ENCODE data around the gene COMT. TPM values are rescaled to one million over a fixed set of nuclear protein-coding genes. Genes with fewer than 3 reads are reported as not detected.

COMT gene
- total RNA-seq, 2 experiments from 2014 or later = 11.3 to 11.4 TPM

DNA sequence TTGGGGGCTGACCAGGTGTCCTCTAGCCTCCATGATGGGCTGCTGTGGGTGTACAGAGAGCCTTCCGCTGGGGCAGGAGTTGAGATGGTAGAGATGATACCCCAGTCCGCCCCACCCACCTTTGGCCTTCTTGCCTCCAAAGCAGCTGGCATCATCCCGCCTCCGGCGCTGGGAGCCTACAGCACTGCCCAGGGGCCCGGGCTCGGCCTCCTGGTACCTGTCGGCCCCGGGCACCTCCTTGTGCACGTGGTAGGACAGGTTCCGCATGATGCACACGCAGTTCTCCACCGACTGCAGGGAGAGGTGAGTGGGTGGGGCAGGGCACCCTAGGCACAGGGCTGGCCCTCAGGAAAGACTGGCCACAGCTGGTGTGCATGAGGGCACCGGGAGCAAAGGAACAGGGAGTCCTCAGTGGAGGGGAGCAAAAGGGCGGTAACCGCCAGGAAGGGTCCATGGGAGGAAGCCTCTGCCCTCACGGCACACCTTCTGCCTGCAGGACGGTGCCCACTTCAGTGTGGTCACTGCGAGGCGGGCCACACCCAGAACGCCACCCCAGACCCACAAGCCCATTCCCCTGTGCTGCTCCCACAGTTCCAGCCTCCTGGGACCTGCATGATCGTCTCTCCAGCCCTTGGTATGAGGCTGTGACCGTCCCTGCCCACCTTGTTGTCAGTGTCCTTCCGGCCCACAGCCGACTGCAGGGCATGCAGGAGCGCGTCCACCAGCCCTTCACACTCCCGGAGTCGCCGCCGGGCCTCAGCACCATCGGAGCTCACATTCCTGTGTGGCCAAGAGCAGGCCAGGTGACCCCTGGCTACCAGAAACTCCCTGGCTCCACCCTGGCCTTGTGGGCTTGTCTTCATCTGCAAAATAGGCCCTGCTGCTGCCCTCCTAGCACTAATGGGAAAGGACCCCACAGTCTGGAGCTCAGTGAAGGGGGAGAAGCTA, 36.0 kb downstream of the COMT start:
- CTCF ChIA-PET = no interaction called here
- Mint-ChIP-seq H3K36me3 (ENCODE audit: low read depth) (no peaks in the 10 kb centered on the region), H3K9me3 (no peaks in the 10 kb centered on the region), H3K4me3 (no peak overlapping the region), H3K27ac (no peak overlapping the region), H3K4me1 (ENCODE audit: low read depth) (peaks cover 4% of the 10 kb centered on the region), H3K27me3 (no peaks in the 10 kb centered on the region)
- no peak for DNase-seq
- H3K9me3 ChIP-seq (ENCODE audit: control insufficient read depth in 1 of 2, insufficient read depth in 1 of 2, low read length in 2 of 2) = no peaks in the 10 kb centered on the region
- TF ChIP-seq, protein P1, sequence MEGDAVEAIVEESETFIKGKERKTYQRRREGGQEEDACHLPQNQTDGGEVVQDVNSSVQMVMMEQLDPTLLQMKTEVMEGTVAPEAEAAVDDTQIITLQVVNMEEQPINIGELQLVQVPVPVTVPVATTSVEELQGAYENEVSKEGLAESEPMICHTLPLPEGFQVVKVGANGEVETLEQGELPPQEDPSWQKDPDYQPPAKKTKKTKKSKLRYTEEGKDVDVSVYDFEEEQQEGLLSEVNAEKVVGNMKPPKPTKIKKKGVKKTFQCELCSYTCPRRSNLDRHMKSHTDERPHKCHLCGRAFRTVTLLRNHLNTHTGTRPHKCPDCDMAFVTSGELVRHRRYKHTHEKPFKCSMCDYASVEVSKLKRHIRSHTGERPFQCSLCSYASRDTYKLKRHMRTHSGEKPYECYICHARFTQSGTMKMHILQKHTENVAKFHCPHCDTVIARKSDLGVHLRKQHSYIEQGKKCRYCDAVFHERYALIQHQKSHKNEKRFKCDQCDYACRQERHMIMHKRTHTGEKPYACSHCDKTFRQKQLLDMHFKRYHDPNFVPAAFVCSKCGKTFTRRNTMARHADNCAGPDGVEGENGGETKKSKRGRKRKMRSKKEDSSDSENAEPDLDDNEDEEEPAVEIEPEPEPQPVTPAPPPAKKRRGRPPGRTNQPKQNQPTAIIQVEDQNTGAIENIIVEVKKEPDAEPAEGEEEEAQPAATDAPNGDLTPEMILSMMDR (IDR thresholded peaks at IDR 0.05) = no peak
- no peak for ATAC-seq (ENCODE audit: poor library complexity)
- intact Hi-C loops (cut with DNase I, micrococcal nuclease) = no loop called here
- H3K36me3 ChIP-seq (ENCODE audit: insufficient read depth, low read length) = no peaks in the 10 kb centered on the region
- POLR2A ChIA-PET = no interaction called here
- H3K27ac ChIP-seq (ENCODE audit: low read depth in 1 of 2, low read length in 2 of 2) = no peak overlapping the region
- H3K4me3 ChIP-seq (ENCODE audit: low read length) = no peak overlapping the region
- no peaks in the 10 kb centered on the region for H3K4me1 ChIP-seq (ENCODE audit: insufficient read depth, low read length)
- H3K27me3 ChIP-seq (ENCODE audit: control insufficient read depth in 1 of 2, insufficient read depth in 2 of 2, low read length in 2 of 2) = no peaks in the 10 kb centered on the region

DNA sequence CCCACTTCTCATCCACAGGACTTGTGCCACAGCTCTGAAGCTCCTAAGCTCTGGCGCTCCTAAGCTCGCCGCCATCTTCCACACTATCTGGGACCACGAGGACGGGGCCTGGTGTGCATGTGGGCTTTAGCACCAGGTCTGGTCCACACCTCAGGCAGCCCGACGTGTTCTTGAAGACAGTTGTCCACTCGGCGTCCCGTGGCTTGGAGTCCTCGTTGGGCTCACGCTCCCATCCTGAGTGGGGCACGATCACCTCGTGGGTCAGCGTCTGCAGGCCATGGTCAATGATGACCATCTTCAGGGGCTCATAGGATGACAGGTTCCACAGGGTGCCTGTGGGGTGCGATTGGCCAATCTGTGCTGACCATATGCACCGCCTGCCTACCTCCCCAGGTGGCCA, 37.2 kb downstream of the COMT start:
- DNase-seq = no peak
- no peaks in the 10 kb centered on the region for H3K9me3 ChIP-seq (ENCODE audit: control insufficient read depth in 1 of 2, insufficient read depth in 1 of 2, low read length in 2 of 2)
- intact Hi-C loops (cut with DNase I, micrococcal nuclease) = no loop called here
- no peaks in the 10 kb centered on the region for H3K36me3 Mint-ChIP-seq (ENCODE audit: low read depth)
- no peak overlapping the region for H3K27ac ChIP-seq (ENCODE audit: low read depth in 1 of 2, low read length in 2 of 2)
- H3K4me1 ChIP-seq (ENCODE audit: insufficient read depth, low read length) = no peaks in the 10 kb centered on the region
- no peaks in the 10 kb centered on the region for H3K9me3 Mint-ChIP-seq
- peaks cover 4% of the 10 kb centered on the region for H3K4me1 Mint-ChIP-seq (ENCODE audit: low read depth)
- no peaks in the 10 kb centered on the region for H3K27me3 ChIP-seq (ENCODE audit: control insufficient read depth in 1 of 2, insufficient read depth in 2 of 2, low read length in 2 of 2)
- no peak overlapping the region for H3K4me3 ChIP-seq (ENCODE audit: low read length)
- no peaks in the 10 kb centered on the region for H3K27me3 Mint-ChIP-seq
- CTCF ChIA-PET = no interaction called here
- TF ChIP-seq, protein P1 (IDR thresholded peaks at IDR 0.05) = no peak
- POLR2A ChIA-PET = no interaction called here
- no peak overlapping the region for H3K27ac Mint-ChIP-seq
- no peak for ATAC-seq (ENCODE audit: poor library complexity)
- H3K36me3 ChIP-seq (ENCODE audit: insufficient read depth, low read length) = no peaks in the 10 kb centered on the region
- H3K4me3 Mint-ChIP-seq = no peak overlapping the region

DNA sequence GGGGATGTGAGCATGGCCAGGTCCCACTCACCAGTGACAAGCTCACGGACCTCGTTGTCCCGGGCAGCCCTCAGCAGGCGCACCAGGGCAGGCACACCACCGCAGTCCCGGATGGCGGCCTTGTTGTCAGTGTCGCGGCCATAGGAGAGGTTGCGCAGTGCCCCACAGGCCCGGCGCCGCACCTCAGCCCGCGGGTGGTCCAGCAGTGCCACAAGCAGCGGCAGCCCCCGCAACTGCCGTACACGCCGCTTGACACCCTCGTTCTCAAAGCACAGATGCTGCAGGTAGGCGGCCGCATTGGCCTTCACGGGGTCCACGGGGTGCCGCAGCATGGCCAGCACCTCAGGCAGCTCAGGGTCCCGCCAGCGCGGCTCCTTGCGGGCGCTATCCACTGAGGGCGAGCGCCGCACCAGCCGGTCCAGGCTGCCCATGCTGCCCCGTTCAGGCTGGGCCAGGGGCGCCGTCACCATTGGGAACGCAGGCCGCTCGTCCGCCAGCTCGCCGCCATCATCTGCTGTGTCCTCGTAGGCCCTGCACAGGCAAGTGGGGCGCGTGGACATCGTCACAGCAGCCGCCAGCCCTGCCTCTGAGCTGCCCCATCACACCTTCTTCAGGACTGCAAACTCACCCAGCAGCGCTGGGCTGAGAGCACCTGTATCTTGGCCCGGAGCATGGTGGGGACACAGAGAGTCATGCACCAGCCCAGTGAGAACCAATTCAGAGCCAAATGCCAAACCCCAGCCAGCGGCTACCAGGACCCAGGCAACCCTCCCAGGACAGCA, 38.3 kb downstream of the COMT start:
- H3K4me3 ChIP-seq (ENCODE audit: low read length) = no peak overlapping the region
- no peaks in the 10 kb centered on the region for H3K4me1 ChIP-seq (ENCODE audit: insufficient read depth, low read length)
- Mint-ChIP-seq H3K4me1 (ENCODE audit: low read depth) (peaks cover 3% of the 10 kb centered on the region), H3K27me3 (no peaks in the 10 kb centered on the region), H3K36me3 (ENCODE audit: low read depth) (no peaks in the 10 kb centered on the region), H3K27ac (no peak overlapping the region), H3K9me3 (no peaks in the 10 kb centered on the region), H3K4me3 (no peak overlapping the region)
- no peaks in the 10 kb centered on the region for H3K36me3 ChIP-seq (ENCODE audit: insufficient read depth, low read length)
- TF ChIP-seq, protein P1 (IDR thresholded peaks at IDR 0.05) = no peak
- POLR2A ChIA-PET = no interaction called here
- CTCF ChIA-PET = no interaction called here
- H3K27me3 ChIP-seq (ENCODE audit: control insufficient read depth in 1 of 2, insufficient read depth in 2 of 2, low read length in 2 of 2) = no peaks in the 10 kb centered on the region
- ATAC-seq (ENCODE audit: poor library complexity) (no peak), DNase-seq (no peak)
- H3K9me3 ChIP-seq (ENCODE audit: control insufficient read depth in 1 of 2, insufficient read depth in 1 of 2, low read length in 2 of 2) = no peaks in the 10 kb centered on the region
- intact Hi-C loops (cut with DNase I, micrococcal nuclease) = no loop called here
- no peak overlapping the region for H3K27ac ChIP-seq (ENCODE audit: low read depth in 1 of 2, low read length in 2 of 2)

Data from CD4-positive, alpha-beta T cell (primary cell).